D721Med (cell line): ENCODE measurements around the gene C14orf119.
"Not testable (repeated sequence)": the region's sequence is repeated elsewhere in the genome, so short reads cannot be mapped to it uniquely, and the experiment has no call there.

Experiments used
- DNase-seq: peaks from one replicate; pipeline ENCODE4 v3.0.0; 2011; ENCODE audit warnings: low spot score; ENCODE audit not compliant: insufficient read length
- FAIRE-seq: peaks from 2 replicates; lab custom pipeline; 2011; peaks lifted over from hg19 to GRCh38; lab: Jason Lieb, UNC
- TF ChIP-seq, protein P1 (sequence below): IDR thresholded peaks from 2 replicates; pipeline ENCODE4 v1.5.1; 2012; ENCODE audit warnings: mild to moderate bottlenecking, control low read depth; ENCODE audit not compliant: insufficient read depth; ENCODE audit errors: missing control alignments

The C14orf119 gene

DNA sequence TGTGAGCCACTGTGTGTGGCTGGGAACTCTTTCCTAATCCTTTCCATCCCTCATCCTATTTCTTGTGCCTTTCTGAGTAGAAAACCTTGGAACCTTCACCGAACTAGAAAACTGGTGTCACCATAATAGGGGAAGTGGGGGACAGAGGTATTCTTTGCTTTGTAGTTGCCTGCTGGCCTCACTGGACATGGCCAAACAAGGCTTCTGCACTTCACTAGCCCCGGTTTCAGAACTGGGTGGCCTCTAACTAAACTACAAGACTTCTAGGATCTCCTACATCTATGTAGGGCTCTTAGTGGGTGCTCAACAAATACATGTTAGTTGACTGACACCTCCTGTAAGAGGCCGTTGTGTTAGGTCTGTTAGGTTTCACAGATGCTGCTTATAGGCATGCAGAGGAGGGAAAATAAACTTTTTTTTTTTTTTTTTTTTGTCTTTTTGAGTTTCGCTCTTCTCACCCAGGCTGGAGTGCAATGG lies 10.1 kb downstream of the C14orf119 start:
- DNase-seq (no peak), FAIRE-seq (no peak)
- TF ChIP-seq, protein P1, sequence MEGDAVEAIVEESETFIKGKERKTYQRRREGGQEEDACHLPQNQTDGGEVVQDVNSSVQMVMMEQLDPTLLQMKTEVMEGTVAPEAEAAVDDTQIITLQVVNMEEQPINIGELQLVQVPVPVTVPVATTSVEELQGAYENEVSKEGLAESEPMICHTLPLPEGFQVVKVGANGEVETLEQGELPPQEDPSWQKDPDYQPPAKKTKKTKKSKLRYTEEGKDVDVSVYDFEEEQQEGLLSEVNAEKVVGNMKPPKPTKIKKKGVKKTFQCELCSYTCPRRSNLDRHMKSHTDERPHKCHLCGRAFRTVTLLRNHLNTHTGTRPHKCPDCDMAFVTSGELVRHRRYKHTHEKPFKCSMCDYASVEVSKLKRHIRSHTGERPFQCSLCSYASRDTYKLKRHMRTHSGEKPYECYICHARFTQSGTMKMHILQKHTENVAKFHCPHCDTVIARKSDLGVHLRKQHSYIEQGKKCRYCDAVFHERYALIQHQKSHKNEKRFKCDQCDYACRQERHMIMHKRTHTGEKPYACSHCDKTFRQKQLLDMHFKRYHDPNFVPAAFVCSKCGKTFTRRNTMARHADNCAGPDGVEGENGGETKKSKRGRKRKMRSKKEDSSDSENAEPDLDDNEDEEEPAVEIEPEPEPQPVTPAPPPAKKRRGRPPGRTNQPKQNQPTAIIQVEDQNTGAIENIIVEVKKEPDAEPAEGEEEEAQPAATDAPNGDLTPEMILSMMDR: no peak

DNA sequence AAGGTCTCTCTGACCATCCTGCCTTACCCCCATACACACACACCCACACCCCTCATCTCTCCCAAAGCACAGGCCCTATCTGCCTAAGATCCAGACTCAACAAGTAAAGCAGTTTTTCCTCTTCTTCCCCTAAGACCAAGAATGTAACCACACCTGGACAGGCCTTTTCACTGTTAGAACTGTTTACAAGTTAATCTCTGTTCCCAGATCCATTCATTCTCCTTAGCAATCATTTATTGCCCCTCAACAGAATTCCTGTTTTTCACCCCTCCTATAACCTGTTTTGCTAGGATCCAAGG lies 11.4 kb downstream of the C14orf119 start:
- DNase-seq (no peak), FAIRE-seq (no peak)
- TF ChIP-seq, protein P1: no peak

DNA sequence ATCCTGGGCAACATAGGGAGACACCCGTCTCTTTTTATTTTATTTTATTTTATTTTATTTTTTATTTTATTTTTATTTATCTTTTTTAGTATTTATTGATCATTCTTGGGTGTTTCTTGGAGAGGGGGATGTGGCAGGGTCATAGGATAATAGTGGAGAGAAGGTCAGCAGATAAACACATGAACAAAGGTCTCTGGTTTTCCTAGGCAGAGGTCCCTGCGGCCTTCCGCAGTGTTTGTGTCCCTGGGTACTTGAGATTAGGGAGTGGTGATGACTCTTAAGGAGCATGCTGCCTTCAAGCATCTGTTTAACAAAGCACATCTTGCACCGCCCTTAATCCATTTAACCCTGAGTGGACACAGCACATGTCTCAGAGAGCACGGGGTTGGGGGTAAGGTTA lies 12.3 kb downstream of the C14orf119 start:
- DNase-seq, FAIRE-seq: not testable (repeated sequence)

DNA sequence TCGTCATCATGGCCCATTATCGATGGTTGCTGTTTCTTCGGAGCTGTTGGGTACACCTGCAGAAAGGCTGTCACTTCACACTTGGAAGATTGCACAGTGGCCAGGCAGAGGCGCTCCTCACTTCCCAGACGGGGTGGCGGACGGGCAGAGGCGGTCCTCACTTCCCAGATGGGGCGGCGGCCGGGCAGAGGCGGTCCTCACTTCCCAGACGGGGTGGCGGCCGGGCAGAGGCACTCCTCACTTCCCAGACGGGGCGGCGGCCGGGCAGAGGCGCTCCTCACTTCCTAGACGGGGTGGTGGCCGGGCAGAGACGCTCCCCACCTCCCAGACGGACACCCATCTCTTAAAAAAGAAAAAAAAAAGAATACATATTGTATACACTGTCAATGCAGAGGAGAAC lies 12.9 kb downstream of the C14orf119 start:
- not testable (repeated sequence) for DNase-seq, FAIRE-seq

DNA sequence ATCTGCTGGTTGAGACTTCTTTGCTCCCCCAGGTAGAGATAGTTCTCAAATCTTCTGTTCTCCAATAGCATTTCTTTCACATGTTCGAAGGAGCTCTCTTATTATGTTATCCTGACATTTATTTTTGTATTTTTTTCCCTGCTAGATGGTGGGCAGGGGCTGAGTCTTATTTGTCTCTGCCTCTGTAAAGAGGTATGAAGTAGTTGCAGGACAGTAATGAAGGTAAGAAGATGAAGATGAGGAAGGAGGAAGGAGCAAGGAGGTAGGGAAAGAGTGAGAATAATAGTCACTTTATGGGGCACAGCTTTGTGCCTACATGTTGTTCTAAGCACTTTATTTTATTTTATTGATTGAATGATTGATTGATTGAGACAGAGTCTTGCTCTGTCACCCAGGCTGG lies 14.5 kb downstream of the C14orf119 start:
- TF ChIP-seq, protein P1: no peak
- DNase-seq (no peak), FAIRE-seq (no peak)

DNA sequence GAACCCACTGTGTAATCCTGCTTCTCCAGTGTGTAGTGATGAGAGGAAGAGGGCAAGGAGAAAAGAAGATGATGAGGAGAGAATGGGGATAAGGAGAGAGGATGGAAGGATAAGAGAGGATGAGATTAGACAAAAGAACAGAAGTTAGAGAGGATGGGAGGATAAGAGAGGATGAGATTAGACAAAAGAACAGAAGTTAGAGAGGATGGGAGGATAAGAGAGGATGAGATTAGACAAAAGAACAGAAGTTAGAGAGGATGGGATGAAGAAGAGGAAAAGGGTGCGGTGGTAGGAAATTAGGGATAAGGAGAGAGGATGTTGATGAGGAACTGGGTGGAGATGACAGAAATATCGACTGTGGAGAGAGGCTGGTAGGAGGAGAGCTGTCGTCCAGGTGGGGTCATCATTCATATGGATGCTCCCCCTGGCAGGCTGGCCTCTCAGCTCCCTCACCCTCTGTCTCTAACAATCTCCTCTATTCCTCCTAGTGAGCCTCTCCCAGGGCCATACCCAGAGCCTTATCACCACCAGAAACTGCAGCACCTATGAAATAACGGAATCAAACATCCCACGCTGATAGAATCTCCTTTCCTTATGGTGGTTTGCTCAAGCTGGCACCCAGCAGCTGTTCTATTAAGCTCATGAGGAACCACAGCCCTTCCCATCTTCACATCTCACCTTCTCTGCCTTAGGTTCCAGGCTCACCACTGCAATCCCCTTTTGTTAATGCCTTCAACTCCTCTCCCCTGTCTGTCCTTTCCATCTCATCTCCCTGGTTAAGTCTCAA lies 15.5 kb downstream of the C14orf119 start:
- DNase-seq (no peak), FAIRE-seq (no peak)
- TF ChIP-seq, protein P1: no peak

DNA sequence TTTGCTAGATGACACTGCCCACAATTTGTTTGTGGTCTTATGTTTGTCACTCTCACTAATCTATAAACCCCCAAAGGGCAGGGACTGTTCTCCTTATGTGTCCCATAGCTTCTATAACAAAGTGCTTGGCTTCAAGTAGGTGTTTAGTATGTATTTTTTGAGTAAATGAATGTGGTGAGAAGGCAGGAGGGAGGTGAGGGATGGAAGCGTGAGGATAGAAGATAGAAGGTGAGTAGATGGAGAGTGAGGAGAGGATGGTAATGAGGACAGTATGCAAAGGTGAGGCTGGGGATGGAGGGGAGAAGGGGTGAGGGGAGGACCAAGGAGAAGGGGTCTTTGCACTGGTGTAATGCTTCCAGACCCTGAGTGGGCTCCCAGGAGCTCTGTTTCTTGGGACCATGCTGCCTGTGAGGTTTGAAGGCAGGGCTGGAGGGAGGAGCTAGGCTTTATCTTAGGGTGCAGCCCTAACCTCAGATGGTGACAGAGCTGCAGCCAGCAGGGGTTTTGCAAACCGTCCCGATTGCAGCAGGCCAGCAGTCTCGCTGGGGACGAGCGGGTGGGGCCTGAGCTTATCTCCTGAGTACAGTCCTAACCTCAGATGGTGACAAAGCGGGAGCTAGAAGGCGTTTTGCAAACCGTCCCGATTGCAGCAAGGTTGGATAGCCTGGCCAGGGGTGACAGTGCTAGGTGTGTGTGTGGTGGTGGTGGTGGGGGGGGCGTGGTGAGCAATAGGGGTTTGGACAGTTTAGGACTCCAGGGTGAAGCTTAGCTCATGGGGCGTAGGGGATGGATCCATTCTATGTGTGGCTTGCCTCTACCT lies 17.3 kb downstream of the C14orf119 start:
- DNase-seq (no peak), FAIRE-seq (no peak)
- TF ChIP-seq, protein P1: no peak
